ENCODE measurements around the gene EXOC3L2. TPM values are rescaled to one million over a fixed set of nuclear protein-coding genes. Genes with fewer than 3 reads are reported as not detected.

EXOC3L2 gene
- total RNA-seq, 4 donors from 2014 or later: 0.42 to 3.6 (median 2.5) TPM

DNA sequence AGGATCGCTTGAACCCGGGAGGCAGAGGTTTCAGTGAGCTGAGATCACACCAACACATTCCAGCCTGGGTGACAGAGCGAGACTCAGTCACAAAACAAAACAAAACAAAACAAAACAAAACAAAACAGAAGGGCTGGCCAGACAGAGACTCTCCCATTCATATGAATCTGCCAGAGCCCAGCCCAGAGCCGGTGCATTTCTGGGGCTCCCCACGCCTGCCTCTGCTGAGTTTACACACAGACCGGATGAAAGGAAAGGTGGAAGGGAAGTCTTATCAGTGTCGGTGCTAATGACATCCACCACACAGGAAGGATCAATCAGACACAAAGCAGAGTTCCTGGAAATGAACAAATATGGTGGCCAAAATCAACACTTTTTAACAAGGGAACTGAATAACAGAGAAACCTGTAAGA, 74.0 kb downstream of the EXOC3L2 start:
- no peaks in the 10 kb centered on the region for H3K27me3 ChIP-seq
- H3K27ac ChIP-seq (replicated peaks in 1 of 4): peak overlapping the region in 1 of 4 donors; percentile 37
- intact Hi-C loops (cut with DNase I): no loop called here
- peaks cover 0 to 6% (median 0%) of the 10 kb centered on the region in 4 donors for H3K36me3 ChIP-seq
- H3K4me3 ChIP-seq: no peak overlapping the region
- H3K9me3 ChIP-seq: no peaks in the 10 kb centered on the region
- 52% methylated on average over 7 of the region's 7 CpGs for WGBS
- peaks cover 19 to 23% (median 21%) of the 10 kb centered on the region in 4 donors for H3K4me1 ChIP-seq
- TF ChIP-seq EP300 (IDR thresholded peaks at IDR 0.05): no peak
- TF ChIP-seq POLR2A (IDR thresholded peaks at IDR 0.05; ENCODE audit: low read depth): no peak
- peak in 1 of 2 donors; percentile 39 for TF ChIP-seq POLR2AphosphoS5 (IDR thresholded peaks at IDR 0.05)
- TF ChIP-seq CTCF (IDR thresholded peaks at IDR 0.05): no peak
- no peak for DNase-seq (ENCODE audit: extremely low spot score)

GRCh38 chr19:45170146-45171106, 74.8 kb downstream of the EXOC3L2 start:
- WGBS: 79% methylated on average over 14 of the region's 21 CpGs
- Histone ChIP-seq H3K9me3 (no peaks in the 10 kb centered on the region), H3K4me3 (no peak overlapping the region), H3K36me3 (peaks cover 0 to 6% (median 0%) of the 10 kb centered on the region in 4 donors), H3K27me3 (no peaks in the 10 kb centered on the region), H3K27ac (replicated peaks in 1 of 4) (no peak overlapping the region), H3K4me1 (peaks cover 19 to 24% (median 21%) of the 10 kb centered on the region in 4 donors)
- DNase-seq (ENCODE audit: extremely low spot score): no peak
- intact Hi-C loops (cut with DNase I): no loop called here
- no peak for TF ChIP-seq CTCF (IDR thresholded peaks at IDR 0.05)
- TF ChIP-seq POLR2AphosphoS5 (IDR thresholded peaks at IDR 0.05): no peak
- no peak for TF ChIP-seq EP300 (IDR thresholded peaks at IDR 0.05)

- WGBS: 100% methylated on average over 4 of the region's 10 CpGs
- TF ChIP-seq CTCF (IDR thresholded peaks at IDR 0.05) (no peak), POLR2AphosphoS5 (IDR thresholded peaks at IDR 0.05) (no peak), POLR2A (IDR thresholded peaks at IDR 0.05; ENCODE audit: low read depth) (no peak), EP300 (IDR thresholded peaks at IDR 0.05) (no peak)
These were observed 75.6 kb downstream of the EXOC3L2 start for GRCh38 chr19:45169602-45170001.

DNA sequence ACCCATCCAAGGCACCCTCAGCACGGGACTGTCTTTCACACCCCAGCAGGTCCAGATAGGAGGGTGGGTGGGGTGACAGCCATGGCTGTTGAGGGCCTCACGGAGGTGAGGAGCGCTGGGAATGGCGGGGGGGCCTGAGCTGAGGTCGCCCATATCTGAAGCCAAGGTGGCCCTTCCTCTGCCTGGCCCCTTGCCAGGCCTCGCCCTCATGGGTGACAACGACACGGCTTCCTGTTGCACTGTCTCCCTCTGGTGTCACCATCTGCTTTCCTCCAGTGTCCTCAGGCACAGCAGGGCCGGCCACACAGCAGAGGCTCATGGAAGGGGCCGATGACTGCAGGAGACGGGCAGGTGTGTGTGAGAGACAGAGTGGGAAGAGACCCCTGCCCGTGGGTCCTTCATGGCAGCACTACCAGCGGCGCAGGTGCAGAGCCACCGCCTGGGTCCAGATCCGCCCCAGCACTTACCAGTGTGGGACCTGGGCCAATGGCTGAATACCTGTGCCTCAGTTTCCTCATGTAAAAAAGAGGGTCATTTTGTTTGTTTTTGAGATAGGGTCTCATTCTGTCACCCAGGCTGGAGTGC, 76.3 kb downstream of the EXOC3L2 start:
- TF ChIP-seq POLR2AphosphoS5 (IDR thresholded peaks at IDR 0.05) (no peak), CTCF (IDR thresholded peaks at IDR 0.05) (no peak), POLR2A (IDR thresholded peaks at IDR 0.05; ENCODE audit: low read depth) (no peak), EP300 (IDR thresholded peaks at IDR 0.05) (no peak)
- H3K9me3 ChIP-seq: no peaks in the 10 kb centered on the region
- H3K27me3 ChIP-seq: no peaks in the 10 kb centered on the region
- H3K36me3 ChIP-seq: peaks cover 0 to 6% (median 0%) of the 10 kb centered on the region in 4 donors
- H3K4me1 ChIP-seq: peaks cover 30 to 37% (median 33%) of the 10 kb centered on the region in 4 donors
- intact Hi-C loops (cut with DNase I): no loop called here
- 90% methylated on average over 6 of the region's 16 CpGs for WGBS
- H3K27ac ChIP-seq (replicated peaks in 1 of 4): no peak overlapping the region
- no peak overlapping the region for H3K4me3 ChIP-seq
- no peak for DNase-seq (ENCODE audit: extremely low spot score)

More at GRCh38 chr19:45169602-45170001, 75.6 kb downstream of the EXOC3L2 start:
- Histone ChIP-seq H3K9me3 (no peaks in the 10 kb centered on the region), H3K4me3 (no peak overlapping the region), H3K27me3 (no peaks in the 10 kb centered on the region), H3K27ac (replicated peaks in 1 of 4) (no peak overlapping the region), H3K4me1 (peaks cover 25 to 32% (median 26%) of the 10 kb centered on the region in 4 donors), H3K36me3 (peaks cover 0 to 6% (median 0%) of the 10 kb centered on the region in 4 donors)
- intact Hi-C loops (cut with DNase I): no loop called here
- DNase-seq (ENCODE audit: extremely low spot score): no peak
